ENCODE measurements around the gene FEM1C. TPM values are rescaled to one million over a fixed set of nuclear protein-coding genes. Genes with fewer than 3 reads are reported as not detected.

FEM1C gene
- total RNA-seq, 2 donors from 2014 or later = 4.9 to 11.9 TPM

- ATAC-seq (no peak), DNase-seq (no peak)
- intact Hi-C loops (cut with DNase I) = no loop called here
- WGBS, 2 donors = 70 to 87% methylated on average over 3 of the region's 3 CpGs
- no peaks in the 10 kb centered on the region for H3K36me3 ChIP-seq (replicated peaks in 1 of 2; ENCODE audit: insufficient read depth in 1 of 2, low read depth in 2 of 2)
- no peak overlapping the region for H3K4me3 ChIP-seq
- no peak for TF ChIP-seq CTCF (IDR thresholded peaks at IDR 0.05)
- H3K9me3 ChIP-seq = no peaks in the 10 kb centered on the region
- no peak overlapping the region for H3K27ac ChIP-seq
- no peaks in the 10 kb centered on the region for H3K4me1 ChIP-seq
- no peaks in the 10 kb centered on the region for H3K27me3 ChIP-seq
These were observed 34.6 kb upstream of the FEM1C start for GRCh38 chr5:115579216-115579615.

DNA sequence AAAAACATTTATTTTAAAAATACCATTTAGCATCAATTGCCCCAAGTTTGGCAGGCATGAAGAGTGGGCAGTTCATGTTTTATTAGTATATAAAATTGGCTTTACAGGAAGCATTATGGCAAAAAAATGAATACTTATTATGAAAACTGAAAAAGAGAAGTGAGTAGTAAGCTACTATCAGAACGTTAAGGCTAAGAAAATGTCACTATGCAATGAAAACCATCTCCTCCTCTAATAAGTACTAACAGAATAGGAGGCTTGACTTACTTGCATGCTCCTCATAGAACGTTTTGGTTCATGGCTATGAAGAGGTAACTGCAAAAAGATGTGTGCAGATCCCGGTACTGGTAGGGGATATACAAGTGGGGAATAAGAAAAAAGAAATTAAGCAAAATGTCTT is 34.1 kb upstream of the FEM1C start:
- no peak for ATAC-seq
- Histone ChIP-seq H3K27me3 (no peaks in the 10 kb centered on the region), H3K9me3 (no peaks in the 10 kb centered on the region), H3K36me3 (replicated peaks in 1 of 2; ENCODE audit: insufficient read depth in 1 of 2, low read depth in 2 of 2) (no peaks in the 10 kb centered on the region), H3K4me3 (no peak overlapping the region), H3K27ac (no peak overlapping the region), H3K4me1 (no peaks in the 10 kb centered on the region)
- no peak for TF ChIP-seq POLR2A (IDR thresholded peaks at IDR 0.05)
- no peak for TF ChIP-seq CTCF (IDR thresholded peaks at IDR 0.05)
- DNase-seq = no peak
- 75 to 87% methylated on average over 3 of the region's 3 CpGs for WGBS, 2 donors
- intact Hi-C loops (cut with DNase I) = no loop called here

DNA sequence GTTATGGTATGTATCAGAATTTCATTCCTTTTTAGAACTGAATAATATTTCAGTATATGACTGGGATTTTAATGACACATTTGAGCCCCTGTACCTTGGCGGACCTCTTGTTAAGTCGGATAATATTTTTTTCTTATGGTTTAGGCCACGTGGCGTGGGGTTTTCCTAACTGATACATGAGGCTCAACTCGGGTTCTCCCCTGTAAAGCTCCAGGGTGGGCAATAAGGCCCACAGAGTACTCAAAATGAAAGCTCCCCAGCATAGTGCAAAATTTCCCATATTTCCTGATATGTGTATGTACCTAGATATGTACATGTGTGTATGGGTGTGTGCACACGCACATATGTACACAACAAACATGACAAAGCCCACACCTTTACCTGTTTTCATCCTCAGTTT is 33.2 kb upstream of the FEM1C start:
- Histone ChIP-seq H3K4me1 (no peaks in the 10 kb centered on the region), H3K36me3 (replicated peaks in 1 of 2; ENCODE audit: insufficient read depth in 1 of 2, low read depth in 2 of 2) (no peaks in the 10 kb centered on the region), H3K4me3 (no peak overlapping the region), H3K27ac (no peak overlapping the region), H3K27me3 (no peaks in the 10 kb centered on the region), H3K9me3 (no peaks in the 10 kb centered on the region)
- DNase-seq (no peak), ATAC-seq (no peak)
- 89 to 96% methylated on average over 6 of the region's 6 CpGs for WGBS, 2 donors
- intact Hi-C loops (cut with DNase I) = no loop called here
- TF ChIP-seq CTCF (IDR thresholded peaks at IDR 0.05) = no peak
- no peak for TF ChIP-seq POLR2A (IDR thresholded peaks at IDR 0.05)

DNA sequence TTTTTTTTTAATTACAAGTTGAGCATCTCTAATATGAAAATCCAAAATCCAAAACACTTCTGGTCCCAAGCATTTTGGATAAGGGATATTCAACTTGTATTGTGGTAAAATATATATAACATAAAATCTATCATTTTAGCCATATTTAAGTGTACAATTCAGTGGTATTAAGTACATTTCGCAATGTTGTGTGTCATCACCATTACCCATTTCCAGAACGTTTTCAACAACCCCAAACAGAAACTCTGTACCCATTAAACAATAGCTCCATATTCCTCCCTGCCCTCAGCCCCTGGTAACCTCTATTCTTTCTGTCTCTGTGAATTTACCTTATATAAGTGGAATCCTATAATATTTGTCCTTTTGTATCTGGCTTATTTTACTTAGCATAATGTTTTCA is 32.8 kb upstream of the FEM1C start:
- intact Hi-C loops (cut with DNase I) = no loop called here
- no peaks in the 10 kb centered on the region for H3K27me3 ChIP-seq
- no peaks in the 10 kb centered on the region for H3K4me1 ChIP-seq
- no peaks in the 10 kb centered on the region for H3K36me3 ChIP-seq (replicated peaks in 1 of 2; ENCODE audit: insufficient read depth in 1 of 2, low read depth in 2 of 2)
- 77 to 90% methylated on average over 2 of the region's 2 CpGs for WGBS, 2 donors
- no peak for ATAC-seq
- no peaks in the 10 kb centered on the region for H3K9me3 ChIP-seq
- no peak overlapping the region for H3K4me3 ChIP-seq
- no peak overlapping the region for H3K27ac ChIP-seq
- TF ChIP-seq POLR2A (IDR thresholded peaks at IDR 0.05) (no peak), CTCF (IDR thresholded peaks at IDR 0.05) (no peak)
- DNase-seq = no peak

- intact Hi-C loops (cut with DNase I) = no loop called here
- DNase-seq = no peak
- H3K27ac ChIP-seq = no peak overlapping the region
- H3K9me3 ChIP-seq = no peaks in the 10 kb centered on the region
- peaks cover 10% of the 10 kb centered on the region for H3K4me1 ChIP-seq
- no peaks in the 10 kb centered on the region for H3K27me3 ChIP-seq
- no peaks in the 10 kb centered on the region for H3K36me3 ChIP-seq (replicated peaks in 1 of 2; ENCODE audit: insufficient read depth in 1 of 2, low read depth in 2 of 2)
- TF ChIP-seq POLR2A (IDR thresholded peaks at IDR 0.05) (no peak), CTCF (IDR thresholded peaks at IDR 0.05) (no peak)
- H3K4me3 ChIP-seq = no peak overlapping the region
- no peak for ATAC-seq
- 75 to 82% methylated on average over 5 of the region's 5 CpGs for WGBS, 2 donors
These were observed 30.8 kb upstream of the FEM1C start for GRCh38 chr5:115575167-115576070.
